Coronary artery (tissue), 2 donors: Measurements from ENCODE around the gene RNU6-9.
"Not testable (repeated sequence)": the region's sequence is repeated elsewhere in the genome, so short reads cannot be mapped to it uniquely, and the experiment has no call there.

Source experiments
- DNase-seq: peaks from one replicate; pipeline ENCODE4 v3.0.0-alpha.2; 2017; ENCODE audit warnings: low spot score
- H3K27ac ChIP-seq, 2 donors: fragments of 200-600 bp; sonication (generic); one replicate each; pipeline ENCODE4 v1.5.1; 2016 to 2019
- H3K4me3 ChIP-seq: fragments of 200-600 bp; sonication (generic); 2 replicates; pipeline ENCODE4 v1.5.1; 2016; ENCODE audit warnings: mild to moderate bottlenecking, moderate library complexity
- TF ChIP-seq, protein P1 (sequence below): fragments of 200-600 bp; sonication (generic); IDR thresholded peaks from one replicate; pipeline ENCODE4 v1.5.1; 2019; ENCODE audit warnings: antibody characterized with exemption

RNU6-9 gene

DNA sequence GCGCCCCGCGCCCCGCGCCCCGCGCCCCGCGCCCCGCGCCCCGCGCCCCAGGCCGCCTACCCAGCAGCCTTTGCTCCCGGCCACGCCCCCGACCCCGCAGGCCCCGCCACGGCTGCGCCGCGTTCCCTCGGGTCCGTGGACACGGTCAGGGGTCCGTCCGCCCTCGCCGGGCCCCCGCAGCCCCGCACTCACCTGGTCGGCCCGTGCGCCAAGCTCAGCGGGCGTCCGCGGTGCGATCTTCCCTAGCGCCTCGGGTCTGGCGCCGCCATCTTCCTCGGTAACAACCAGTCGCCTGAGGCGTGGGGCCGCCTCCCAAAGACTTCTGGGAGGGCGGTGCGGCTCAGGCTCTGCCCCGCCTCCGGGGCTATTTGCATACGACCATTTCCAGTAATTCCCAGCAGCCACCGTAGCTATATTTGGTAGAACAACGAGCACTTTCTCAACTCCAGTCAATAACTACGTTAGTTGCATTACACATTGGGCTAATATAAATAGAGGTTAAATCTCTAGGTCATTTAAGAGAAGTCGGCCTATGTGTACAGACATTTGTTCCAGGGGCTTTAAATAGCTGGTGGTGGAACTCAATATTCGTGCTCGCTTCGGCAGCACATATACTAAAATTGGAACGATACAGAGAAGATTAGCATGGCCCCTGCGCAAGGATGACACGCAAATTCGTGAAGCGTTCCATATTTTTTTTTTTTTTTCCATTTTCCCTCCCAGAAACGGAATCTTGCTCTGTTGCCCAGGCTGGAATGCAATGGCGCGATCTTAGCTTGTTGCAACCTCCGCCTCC, at the start of gene RNU6-9, which contains the start of gene MED16:
Gene RNU6-9, plus strand, starts transcription at position 591 of the 796 bp plus-strand sequence.
Gene MED16, minus strand, starts transcription at position 294 of the 796 bp plus-strand sequence. CDS start 2,056 bp downstream, outside the sequence.
- DNase-seq = peak; percentile 94
- peak within 1 kb of the TSS; percentile 84 to 96 for H3K27ac ChIP-seq
- peak within 1 kb of the TSS; percentile 98 for H3K4me3 ChIP-seq
- TF ChIP-seq, protein P1, sequence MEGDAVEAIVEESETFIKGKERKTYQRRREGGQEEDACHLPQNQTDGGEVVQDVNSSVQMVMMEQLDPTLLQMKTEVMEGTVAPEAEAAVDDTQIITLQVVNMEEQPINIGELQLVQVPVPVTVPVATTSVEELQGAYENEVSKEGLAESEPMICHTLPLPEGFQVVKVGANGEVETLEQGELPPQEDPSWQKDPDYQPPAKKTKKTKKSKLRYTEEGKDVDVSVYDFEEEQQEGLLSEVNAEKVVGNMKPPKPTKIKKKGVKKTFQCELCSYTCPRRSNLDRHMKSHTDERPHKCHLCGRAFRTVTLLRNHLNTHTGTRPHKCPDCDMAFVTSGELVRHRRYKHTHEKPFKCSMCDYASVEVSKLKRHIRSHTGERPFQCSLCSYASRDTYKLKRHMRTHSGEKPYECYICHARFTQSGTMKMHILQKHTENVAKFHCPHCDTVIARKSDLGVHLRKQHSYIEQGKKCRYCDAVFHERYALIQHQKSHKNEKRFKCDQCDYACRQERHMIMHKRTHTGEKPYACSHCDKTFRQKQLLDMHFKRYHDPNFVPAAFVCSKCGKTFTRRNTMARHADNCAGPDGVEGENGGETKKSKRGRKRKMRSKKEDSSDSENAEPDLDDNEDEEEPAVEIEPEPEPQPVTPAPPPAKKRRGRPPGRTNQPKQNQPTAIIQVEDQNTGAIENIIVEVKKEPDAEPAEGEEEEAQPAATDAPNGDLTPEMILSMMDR = no peak

GRCh38 chr19:843836-844545, 49.3 kb upstream of the RNU6-9 start:
- peak; percentile 58 for DNase-seq
- H3K27ac ChIP-seq = no peak overlapping the region
- TF ChIP-seq, protein P1 = no peak
- H3K4me3 ChIP-seq = peak overlapping the region; percentile 58

- TF ChIP-seq, protein P1 = no peak
Measured at GRCh38 chr19:844546-844971, 48.7 kb upstream of the RNU6-9 start.

DNA sequence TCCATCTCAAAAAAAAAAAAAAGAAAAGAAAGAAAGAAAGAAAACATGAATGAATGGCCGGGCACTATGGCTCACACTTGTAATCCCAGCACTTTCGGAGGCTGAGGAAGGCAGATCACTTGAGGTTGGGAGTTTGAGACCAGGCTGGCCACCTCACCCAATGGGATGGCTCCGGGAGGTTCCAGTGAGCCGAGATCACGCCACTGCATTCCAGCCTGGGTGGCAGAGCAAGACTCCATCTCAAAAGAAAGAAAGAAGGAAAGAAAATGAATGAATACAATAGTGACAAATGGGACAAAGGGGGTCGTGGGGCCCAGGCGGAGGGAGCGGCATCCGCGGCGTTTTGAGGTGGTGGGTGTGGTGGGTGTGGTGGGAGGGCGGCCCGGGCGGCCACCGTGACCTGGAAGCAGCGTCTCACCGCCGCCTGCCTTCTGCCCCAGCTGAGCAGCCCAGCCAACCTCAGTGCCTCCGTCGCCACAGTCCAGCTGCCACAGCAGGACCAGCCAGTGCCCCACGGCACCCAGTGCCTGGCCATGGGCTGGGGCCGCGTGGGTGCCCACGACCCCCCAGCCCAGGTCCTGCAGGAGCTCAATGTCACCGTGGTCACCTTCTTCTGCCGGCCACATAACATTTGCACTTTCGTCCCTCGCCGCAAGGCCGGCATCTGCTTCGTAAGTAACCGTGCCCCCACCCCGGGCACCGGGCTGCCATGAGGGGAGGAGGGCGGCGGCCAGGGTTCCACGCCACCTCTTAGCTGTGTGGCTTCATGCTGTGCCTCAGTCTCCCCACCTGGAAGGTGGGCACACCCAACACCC, 47.4 kb upstream of the RNU6-9 start:
- DNase-seq = no peak
- no peak overlapping the region for H3K27ac ChIP-seq
- TF ChIP-seq, protein P1 = no peak

More at GRCh38 chr19:844546-844971, 48.7 kb upstream of the RNU6-9 start:
- DNase-seq = peak; percentile 47
- H3K4me3 ChIP-seq = no peak overlapping the region
- no peak overlapping the region for H3K27ac ChIP-seq

DNA sequence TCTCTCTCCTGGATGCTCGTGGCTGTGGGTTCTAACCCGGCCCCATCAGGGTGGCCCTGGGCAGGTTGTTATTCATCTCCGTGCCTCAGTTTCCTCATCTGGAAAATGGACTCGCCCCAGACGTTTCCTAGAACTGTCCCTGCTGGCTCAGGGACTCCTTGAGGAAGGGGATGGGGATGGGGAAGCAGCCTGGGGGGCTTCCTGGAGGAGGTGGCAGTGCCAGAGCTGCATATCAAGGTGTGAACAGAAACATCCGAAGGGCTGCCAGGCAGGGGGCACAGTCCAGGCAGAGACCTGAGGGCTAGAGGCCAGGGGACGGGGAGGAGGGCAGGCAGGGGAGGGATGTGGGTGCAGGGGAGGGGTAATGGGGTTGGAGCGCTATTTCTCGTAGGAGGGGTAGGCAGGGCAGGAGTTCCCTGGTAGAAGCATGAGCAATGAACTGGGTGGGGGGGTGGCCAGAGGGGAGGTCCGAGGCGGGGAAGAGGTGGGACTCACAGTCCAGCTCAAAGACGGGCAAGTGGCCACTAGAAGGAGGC, 44.8 kb upstream of the RNU6-9 start:
- H3K27ac ChIP-seq = peak overlapping the region in 1 of 2 donors; percentile 67

More for the DNA sequence above, 47.4 kb upstream of the RNU6-9 start:
- H3K4me3 ChIP-seq = no peak overlapping the region

DNA sequence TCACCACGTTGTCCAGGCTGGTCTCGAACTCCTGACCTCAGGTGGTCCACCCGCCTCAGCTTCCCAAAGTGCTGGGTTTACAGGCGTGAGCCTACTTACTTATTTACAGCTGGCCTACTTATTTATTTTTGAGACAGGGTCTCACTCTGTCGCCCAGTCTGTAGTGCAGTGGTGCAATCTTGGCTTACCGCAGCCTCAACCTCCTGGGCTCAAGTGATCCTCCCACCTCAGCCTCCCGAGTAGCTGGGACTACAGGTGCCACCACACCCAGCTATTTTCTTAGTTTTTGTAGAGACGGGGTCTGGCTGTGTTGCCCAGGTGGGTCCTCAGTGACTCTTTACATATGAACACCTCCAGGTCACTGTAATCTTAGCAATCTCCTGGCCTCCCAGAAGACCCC, 44.1 kb upstream of the RNU6-9 start:
- H3K4me3 ChIP-seq, H3K27ac ChIP-seq, DNase-seq: not testable (repeated sequence)

More for the DNA sequence above, 44.8 kb upstream of the RNU6-9 start:
- H3K4me3 ChIP-seq = no peak overlapping the region
- TF ChIP-seq, protein P1 = no peak
- DNase-seq = no peak
